IMR-90 (cell line): ENCODE results near the gene MRPL45. TPM values are rescaled to one million over a fixed set of nuclear protein-coding genes. Genes with fewer than 3 reads are reported as not detected.

Experiments used
- ATAC-seq: fragments of 200-7000 bp; cut with Tn5 transposase; 2 replicates; pipeline ENCODE4 v1.9.1; 2020; ENCODE audit warnings: low read depth, mild to moderate bottlenecking, moderate library complexity
- BruUV-seq: library from RNA; stranded (reverse); fragments of 400-500 nt; replicated peaks from 2 replicates; lab custom pipeline; 2021; lab: Mats Ljungman, UMichigan
- CTCF ChIA-PET: fragments of 300-600 bp; formaldehyde crosslinking; extraction: SDS; loops from one replicate; lab custom pipeline; 2021; ENCODE audit warnings: antibody characterized with exemption; lab: Yijun Ruan, JAX
- POLR2A ChIA-PET: fragments of 300-600 bp; sonication (Branson Sonifier 250); formaldehyde crosslinking; loops from one replicate; lab custom pipeline; 2022; ENCODE audit warnings: antibody characterized with exemption; ENCODE audit not compliant: unreplicated experiment; lab: Charles Lee
- DNase-seq: peaks from one replicate; pipeline ENCODE4 v3.0.0; 2013
- H2AFZ ChIP-seq: replicated peaks from 2 replicates; pipeline ENCODE3; 2013; ENCODE audit warnings: low read length, mild to moderate bottlenecking; ENCODE audit not compliant: poor library complexity
- H2AK5ac ChIP-seq: 2 replicates; pipeline ENCODE4 v1.6.1; 2013; ENCODE audit warnings: low read depth, low read length, inconsistent platforms
- H2AK9ac ChIP-seq: replicated peaks from 2 replicates; pipeline ENCODE3; 2013; ENCODE audit warnings: mild to moderate bottlenecking, low read depth, low read length, moderate library complexity; ENCODE audit not compliant: poor library complexity
- H2BK120ac ChIP-seq: 2 replicates; pipeline ENCODE4 v1.6.1; 2013; ENCODE audit warnings: low read depth, low read length, inconsistent platforms
- H2BK15ac ChIP-seq: 3 replicates; pipeline ENCODE4 v1.6.1; 2013; ENCODE audit warnings: low read depth, low read length, inconsistent platforms
- H2BK20ac ChIP-seq: 2 replicates; pipeline ENCODE4 v1.6.1; 2013; ENCODE audit warnings: low read depth, mild to moderate bottlenecking, inconsistent platforms, low read length, moderate library complexity
- H2BK5ac ChIP-seq: 2 replicates; pipeline ENCODE4 v1.6.1; 2013; ENCODE audit warnings: mild to moderate bottlenecking, low read depth, low read length, inconsistent platforms; ENCODE audit not compliant: poor library complexity, severe bottlenecking
- H3K14ac ChIP-seq: replicated peaks from 2 replicates; pipeline ENCODE4 v1.6.1; 2013; ENCODE audit warnings: low read depth, low read length, inconsistent platforms
- H3K18ac ChIP-seq: 2 replicates; pipeline ENCODE4 v1.6.1; 2013; ENCODE audit warnings: low read depth, low read length, control low read depth
- H3K23ac ChIP-seq: 2 replicates; pipeline ENCODE4 v1.6.1; 2013; ENCODE audit warnings: low read depth, low read length, inconsistent platforms
- H3K27ac ChIP-seq: 2 replicates; pipeline ENCODE4 v1.5.1; 2013; ENCODE audit warnings: mild to moderate bottlenecking, control low read depth, low read length; ENCODE audit not compliant: insufficient read depth
- H3K27me3 ChIP-seq: 2 replicates; pipeline ENCODE4 v1.6.1; 2013; ENCODE audit warnings: low read length; ENCODE audit not compliant: control insufficient read depth, insufficient read depth
- H3K36me3 ChIP-seq: 2 replicates; pipeline ENCODE4 v1.6.1; 2013; ENCODE audit warnings: low read length, mixed read lengths; ENCODE audit not compliant: control insufficient read depth, insufficient read depth
- H3K4ac ChIP-seq: 2 replicates; pipeline ENCODE4 v1.6.1; 2013; ENCODE audit warnings: low read depth, low read length, inconsistent platforms
- H3K4me1 ChIP-seq: 2 replicates; pipeline ENCODE4 v1.6.1; 2013; ENCODE audit warnings: low read length, mixed read lengths; ENCODE audit not compliant: control insufficient read depth, insufficient read depth
- H3K4me2 ChIP-seq: 2 replicates; pipeline ENCODE4 v1.6.1; 2013; ENCODE audit warnings: low read depth, mild to moderate bottlenecking, control low read depth, low read length, moderate library complexity
- H3K4me3 ChIP-seq: 2 replicates; pipeline ENCODE4 v1.5.1; 2013; ENCODE audit warnings: low read depth, mild to moderate bottlenecking, control low read depth, low read length, moderate library complexity; ENCODE audit not compliant: insufficient read depth
- H3K56ac ChIP-seq: 2 replicates; pipeline ENCODE4 v1.6.1; 2013; ENCODE audit warnings: low read length, inconsistent platforms; ENCODE audit not compliant: insufficient read depth; ENCODE audit errors: extremely low read depth
- H3K79me1 ChIP-seq, 2 experiments: 2 replicates each; pipeline ENCODE4 v1.6.1; 2013; ENCODE audit warnings: low read length in 2 of 2, inconsistent platforms in 1 of 2, low read depth in 1 of 2
- H3K9ac ChIP-seq: 2 replicates; pipeline ENCODE4 v1.6.1; 2013; ENCODE audit warnings: low read depth, low read length, control low read depth
- H3K9me1 ChIP-seq: 2 replicates; pipeline ENCODE4 v1.6.1; 2013; ENCODE audit warnings: low read length, inconsistent platforms; ENCODE audit not compliant: insufficient read depth
- H3K9me3 ChIP-seq: 2 replicates; pipeline ENCODE4 v1.6.1; 2013; ENCODE audit warnings: low read length; ENCODE audit not compliant: control insufficient read depth, insufficient read depth
- H4K20me1 ChIP-seq: 2 replicates; pipeline ENCODE4 v1.6.1; 2013; ENCODE audit warnings: low read length, inconsistent platforms; ENCODE audit not compliant: insufficient read depth
- H4K5ac ChIP-seq: 2 replicates; pipeline ENCODE4 v1.6.1; 2013; ENCODE audit warnings: mild to moderate bottlenecking, low read depth, low read length, control low read depth
- H4K8ac ChIP-seq, 2 experiments: 2 replicates each; pipeline ENCODE4 v1.6.1; 2013; ENCODE audit warnings: low read depth in 2 of 2, low read length in 2 of 2, control low read depth in 1 of 2, inconsistent platforms in 1 of 2
- H4K91ac ChIP-seq: 2 replicates; pipeline ENCODE4 v1.6.1; 2013; ENCODE audit warnings: low read depth, low read length, inconsistent platforms; ENCODE audit not compliant: insufficient read depth
- CEBPB ChIP-seq: IDR thresholded peaks from 2 replicates; pipeline ENCODE4 v1.6.1; 2012; ENCODE audit warnings: low read depth, low read length, improper control_type of control experiment
- CHD1 ChIP-seq: IDR thresholded peaks from 2 replicates; pipeline ENCODE4 v1.6.1; 2012; ENCODE audit warnings: low read depth, low read length, improper control_type of control experiment
- CTCF ChIP-seq: conservative IDR thresholded peaks from 2 replicates; pipeline ENCODE4 v1.5.1; 2012; ENCODE audit warnings: mild to moderate bottlenecking, low read depth, low read length, improper control_type of control experiment
- FOS ChIP-seq: fragments of 150-350 bp; IDR thresholded peaks from 2 replicates; pipeline ENCODE4 v1.6.1; 2016; ENCODE audit warnings: low read depth, low read length
- MAFK ChIP-seq: IDR thresholded peaks from 2 replicates; pipeline ENCODE4 v1.6.1; 2012; ENCODE audit warnings: low read depth, low read length, improper control_type of control experiment
- MXI1 ChIP-seq: IDR thresholded peaks from 2 replicates; pipeline ENCODE4 v1.6.1; 2012; ENCODE audit warnings: low read depth, mild to moderate bottlenecking, low read length, moderate library complexity, borderline replicate concordance
- POLR2A ChIP-seq: IDR thresholded peaks from 2 replicates; pipeline ENCODE4 v1.6.1; 2012; ENCODE audit warnings: mild to moderate bottlenecking, low read depth, low read length
- RAD21 ChIP-seq: IDR thresholded peaks from 2 replicates; pipeline ENCODE4 v1.6.1; 2012; ENCODE audit warnings: low read length, improper control_type of control experiment
- RCOR1 ChIP-seq: IDR thresholded peaks from 2 replicates; pipeline ENCODE4 v1.6.1; 2012; ENCODE audit warnings: mild to moderate bottlenecking, low read length, improper control_type of control experiment; ENCODE audit not compliant: insufficient replicate concordance
- RFX5 ChIP-seq: IDR thresholded peaks from 2 replicates; pipeline ENCODE4 v1.8.0; 2012; ENCODE audit warnings: low read depth, mild to moderate bottlenecking, low read length, moderate library complexity
- SMC3 ChIP-seq: fragments of 150-350 bp; IDR thresholded peaks from 2 replicates; pipeline ENCODE4 v1.6.1; 2016; ENCODE audit warnings: low read depth, mild to moderate bottlenecking, antibody characterized with exemption, low read length, moderate library complexity
- WGBS, 2 experiments: methylation state at CpG; one replicate each; pipeline versions ENCODE4 v1.1.5 to v1.1.7; 2013; ENCODE audit warnings: missing lambda C conversion rate in 2 of 2; ENCODE audit not compliant: insufficient read length in 1 of 2; ENCODE audit errors: extremely low coverage in 2 of 2; 5-methylcytosine and 5-hydroxymethylcytosine counted together
- dilution Hi-C: fragments of 300-500 bp; cut with HindIII; formaldehyde crosslinking; loops from one replicate; pipeline ENCODE4 v1.14.3; 2018; ENCODE audit warnings: low sequenced_read_pairs; ENCODE audit not compliant: unreplicated experiment
- in situ Hi-C: fragments of 300-500 bp; cut with MboI; formaldehyde crosslinking; loops from 3 replicates; pipeline ENCODE4 v1.14.3; 2019; ENCODE audit warnings: low sequenced_read_pairs, inconsistent platforms, mixed read lengths
- intact Hi-C: fragments of 100-400 bp; cut with micrococcal nuclease; formaldehyde crosslinking; loops from 2 replicates; pipeline ENCODE4 v1.10.0; 2022
- polyA plus RNA-seq, 3 experiments: library from polyadenylated mRNA; depleted of rRNA; stranded (reverse); fragments of >200 nt; gene quantifications; 2 replicates each; pipeline ENCODE4 v1.2.3, GENCODE V29; 2012; ENCODE audit warnings: low replicate concordance in 1 of 3
- total RNA-seq: library from RNA; depleted of rRNA; stranded (reverse); fragments of >200 nt; gene quantifications from 2 replicates; pipeline ENCODE4 v1.2.3, GENCODE V29; 2012
- TF ChIP-seq, protein P1 (sequence below): fragments of 150-350 bp; IDR thresholded peaks from 2 replicates; pipeline ENCODE4 v1.6.1; 2017; ENCODE audit warnings: mild to moderate bottlenecking, antibody characterized with exemption, low read length, low read depth

The MRPL45 gene
- total and polyA plus RNA-seq, 2 of the 4 experiments (the other 2 are of a cell fraction) = 39.6 to 46.8 TPM

GRCh38 chr17:38355251-38355650 lies 58.3 kb downstream of the MRPL45 start:
- TF ChIP-seq CHD1 (no peak), MXI1 (no peak), CEBPB (no peak), SMC3 (no peak), RFX5 (no peak), RAD21 (no peak), FOS (no peak), POLR2A (no peak), MAFK (no peak), CTCF (no peak), RCOR1 (no peak)
- TF ChIP-seq, protein P1, sequence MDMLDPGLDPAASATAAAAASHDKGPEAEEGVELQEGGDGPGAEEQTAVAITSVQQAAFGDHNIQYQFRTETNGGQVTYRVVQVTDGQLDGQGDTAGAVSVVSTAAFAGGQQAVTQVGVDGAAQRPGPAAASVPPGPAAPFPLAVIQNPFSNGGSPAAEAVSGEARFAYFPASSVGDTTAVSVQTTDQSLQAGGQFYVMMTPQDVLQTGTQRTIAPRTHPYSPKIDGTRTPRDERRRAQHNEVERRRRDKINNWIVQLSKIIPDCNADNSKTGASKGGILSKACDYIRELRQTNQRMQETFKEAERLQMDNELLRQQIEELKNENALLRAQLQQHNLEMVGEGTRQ = no peak
- H2AFZ ChIP-seq = no peak overlapping the region
- no peak overlapping the region for H4K91ac ChIP-seq
- ATAC-seq (no peak), DNase-seq (no peak)
- H2AK9ac ChIP-seq = no peak overlapping the region
- no peaks in the 10 kb centered on the region for H3K9me3 ChIP-seq
- dilution Hi-C loops (no loop called here), intact Hi-C loops (no loop called here), in situ Hi-C loops (loop anchor here (5.0 to 25.0 kb wide), 3 partner anchors 47 to 310 kb away; no protein-coding TSS in a partner anchor)
- H4K5ac ChIP-seq = no peak overlapping the region
- H2BK15ac ChIP-seq = no peak overlapping the region
- H2BK20ac ChIP-seq = no peak overlapping the region
- no peak overlapping the region for H2BK5ac ChIP-seq
- H3K9ac ChIP-seq = no peak overlapping the region
- H3K36me3 ChIP-seq = no peaks in the 10 kb centered on the region
- POLR2A ChIA-PET = no interaction called here
- H3K4me1 ChIP-seq = peaks cover 8% of the 10 kb centered on the region
- no peak overlapping the region for H3K4me2 ChIP-seq
- H3K4me3 ChIP-seq = no peak overlapping the region
- no peak overlapping the region for H2BK120ac ChIP-seq
- H3K27me3 ChIP-seq = no peaks in the 10 kb centered on the region
- H3K56ac ChIP-seq = no peak overlapping the region
- H3K27ac ChIP-seq = no peak overlapping the region
- H3K23ac ChIP-seq = 0 out of 2 replicates have a peak overlapping the region, but pooled peaks have one; percentile 42
- no peak overlapping the region for H3K14ac ChIP-seq
- H4K8ac ChIP-seq = no peak overlapping the region
- no peak overlapping the region for H3K4ac ChIP-seq
- WGBS, 2 experiments = 100% methylated on average over 3 of the region's 4 CpGs; no CpG with 5 or more reads in 1 of the 2 experiments
- peaks cover 61% of the 10 kb centered on the region for H4K20me1 ChIP-seq
- BruUV-seq = no TSS peak
- H3K18ac ChIP-seq = no peak overlapping the region
- peaks cover 9% of the 10 kb centered on the region; the same call in 1 of the 2 replicates for H3K9me1 ChIP-seq
- peaks cover 33 to 57% of the 10 kb centered on the region in 2 experiments for H3K79me1 ChIP-seq
- CTCF ChIA-PET = interaction anchor here (1.0 to 1.4 kb wide), 2 partner anchors 22 to 60 kb away, joined by 3 to 5 read pairs; no protein-coding TSS in a partner anchor
- no peak overlapping the region for H2AK5ac ChIP-seq
